Psoas muscle (tissue), 8 donors: ENCODE measurements around the gene SHISAL1. TPM values are rescaled to one million over a fixed set of nuclear protein-coding genes. Genes with fewer than 3 reads are reported as not detected.

Experiments
- ATAC-seq, 4 donors: fragments of 200-7000 bp; cut with Tn5 transposase; one replicate each; pipeline ENCODE4 v1.9.1; 2020; ENCODE audit warnings: moderate library complexity in 3 of 4, mild to moderate bottlenecking in 2 of 4
- DNase-seq, 2 donors: peaks; one replicate each; pipeline ENCODE4 v3.0.0-alpha.2; 2020
- H3K27ac ChIP-seq: fragments of 200-600 bp; one replicate; pipeline ENCODE4 v1.8.0; 2022
- H3K27me3 ChIP-seq, 3 donors: fragments of 200-600 bp in 1 of 3; one replicate each; pipeline versions ENCODE4 v1.6.1 to v1.8.0; 2013 to 2022; ENCODE audit warnings: low read length in 2 of 3, mild to moderate bottlenecking in 2 of 3, moderate library complexity in 1 of 3; ENCODE audit not compliant: insufficient read depth in 3 of 3
- H3K36me3 ChIP-seq, 2 donors: fragments of 200-600 bp in 1 of 2; one replicate each; pipeline versions ENCODE4 v1.6.1 to v1.8.0; 2013 to 2022; ENCODE audit warnings: low read depth in 1 of 2, mild to moderate bottlenecking in 1 of 2, moderate library complexity in 1 of 2; ENCODE audit not compliant: insufficient read depth in 1 of 2
- H3K4me1 ChIP-seq: fragments of 200-600 bp; one replicate; pipeline ENCODE4 v1.8.0; 2022
- H3K4me3 ChIP-seq: fragments of 200-600 bp; one replicate; pipeline ENCODE4 v1.8.0; 2022; ENCODE audit warnings: mild to moderate bottlenecking
- H3K9me3 ChIP-seq: fragments of 200-600 bp; one replicate; pipeline ENCODE4 v1.8.0; 2022
- CTCF ChIP-seq: fragments of 200-600 bp; IDR thresholded peaks from one replicate; pipeline ENCODE4 v1.8.0; 2022; ENCODE audit warnings: antibody characterized with exemption
- WGBS, 3 donors: extraction: QIAGEN DNeasy Blood & Tissue Kit; methylation state at CpG; one replicate each; pipeline versions ENCODE4 v1.1.6 to v1.1.7; 2013; 5-methylcytosine and 5-hydroxymethylcytosine counted together
- intact Hi-C, 2 donors: fragments of 100-400 bp; cut with DNase I; formaldehyde crosslinking; loops; one replicate each; pipeline versions ENCODE4 v1.11.0 to v1.14.2; 2022
- polyA plus RNA-seq, 3 donors: library from polyadenylated mRNA; stranded (reverse); fragments of 200-250 nt; gene quantifications; one replicate each; pipeline ENCODE4 v1.2.3, GENCODE V29; 2013
- total RNA-seq, 4 donors: library from RNA; stranded (reverse); fragmentation: NEBNext Ultra II Directional in 2 of 4; extraction: Animal tissue kit (Norgen Biotek cat#: 25700) in 2 of 4; gene quantifications; one replicate each; pipeline versions ENCODE4 v1.2.1 to v1.2.4, GENCODE V29; 2021 to 2023
- donor health status: healthy with polysubstance abuse.
- donor health status: DM: no; HTN: no; CAD: no; lungs with moderate emphysema.
- donor health status: Bipolar disorder and iron deficiency.
- donor health status: healthy.
- donor health status: DM: yes; HTN: yes; CAD: no.
- donor health status: DM: no; HTN: no; CAD: no.
- donor health status: DM: no; HTN: no; CAD: no.
- donor health status: DM: yes; HTN: yes; CAD: no.

Gene SHISAL1
- total and polyA plus RNA-seq, 7 donors: 0.01 to 0.24 (median 0.06) TPM; not detected in 1

DNA sequence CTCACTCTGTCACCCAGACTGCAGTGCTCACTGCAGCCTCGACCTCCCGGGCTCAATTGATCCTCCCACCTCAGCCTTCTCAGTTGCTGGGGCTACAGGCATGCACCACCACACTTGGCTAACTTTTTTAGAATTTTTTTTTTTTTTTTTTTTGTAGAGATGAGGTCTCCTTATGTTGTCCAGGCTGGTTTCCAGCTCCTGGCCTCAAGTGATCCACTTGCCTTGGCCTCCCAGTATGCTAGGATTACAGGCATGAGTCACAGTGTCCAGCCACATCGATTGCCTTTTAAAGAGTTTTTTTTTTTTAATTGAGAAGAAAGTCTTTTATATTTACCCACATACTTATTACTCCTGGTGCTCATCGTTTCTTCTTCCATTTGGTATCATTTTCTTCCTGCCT is 102.0 kb downstream of the SHISAL1 start:
- intact Hi-C loops: no loop called here
- Histone ChIP-seq H3K9me3 (no peaks in the 10 kb centered on the region), H3K4me3 (no peak overlapping the region), H3K27ac (no peak overlapping the region), H3K27me3 (peaks cover 0 to 4% (median 0%) of the 10 kb centered on the region in 3 donors), H3K36me3 (no peaks in the 10 kb centered on the region), H3K4me1 (peaks cover 6% of the 10 kb centered on the region)
- 66 to 71% (median 68%) methylated on average over 4 of the region's 4 CpGs for WGBS, 3 donors
- DNase-seq (no peak), ATAC-seq (no peak)
- no peak for TF ChIP-seq CTCF

- Histone ChIP-seq H3K36me3 (no peaks in the 10 kb centered on the region), H3K4me1 (peaks cover 6% of the 10 kb centered on the region), H3K4me3 (no peak overlapping the region), H3K27me3 (peaks cover 0 to 2% (median 0%) of the 10 kb centered on the region in 3 donors), H3K27ac (no peak overlapping the region), H3K9me3 (no peaks in the 10 kb centered on the region)
- no peak for TF ChIP-seq CTCF
- no peak for DNase-seq
- ATAC-seq: no peak
- 88 to 96% (median 89%) methylated on average over 3 of the region's 3 CpGs for WGBS, 3 donors
- intact Hi-C loops: no loop called here
Measured at GRCh38 chr22:44209343-44209742, 103.4 kb downstream of the SHISAL1 start.

GRCh38 chr22:44207981-44208317 is 104.8 kb downstream of the SHISAL1 start:
- Histone ChIP-seq H3K4me3 (no peak overlapping the region), H3K9me3 (no peaks in the 10 kb centered on the region), H3K36me3 (no peaks in the 10 kb centered on the region), H3K4me1 (peaks cover 6% of the 10 kb centered on the region), H3K27ac (no peak overlapping the region), H3K27me3 (peaks cover 0 to 2% (median 0%) of the 10 kb centered on the region in 3 donors)
- DNase-seq (no peak), ATAC-seq (no peak)
- 73 to 81% (median 73%) methylated on average over 4 of the region's 4 CpGs for WGBS, 3 donors
- TF ChIP-seq CTCF: no peak
- intact Hi-C loops: no loop called here

- Histone ChIP-seq H3K36me3 (no peaks in the 10 kb centered on the region), H3K4me1 (peaks cover 3% of the 10 kb centered on the region), H3K4me3 (no peak overlapping the region), H3K27me3 (peaks cover 0 to 2% (median 2%) of the 10 kb centered on the region in 3 donors), H3K27ac (no peak overlapping the region), H3K9me3 (no peaks in the 10 kb centered on the region)
- DNase-seq (no peak), ATAC-seq (no peak)
- WGBS, 3 donors: 80 to 91% (median 86%) methylated on average over 12 to 16 of the region's 16 CpGs
- no peak for TF ChIP-seq CTCF
- intact Hi-C loops: no loop called here
Measured at GRCh38 chr22:44207173-44207980, 105.4 kb downstream of the SHISAL1 start.

GRCh38 chr22:44206696-44207095 is 106.1 kb downstream of the SHISAL1 start:
- Histone ChIP-seq H3K4me1 (no peaks in the 10 kb centered on the region), H3K36me3 (no peaks in the 10 kb centered on the region), H3K27ac (no peak overlapping the region), H3K9me3 (no peaks in the 10 kb centered on the region), H3K27me3 (peaks cover 0 to 8% (median 2%) of the 10 kb centered on the region in 3 donors), H3K4me3 (no peak overlapping the region)
- intact Hi-C loops: no loop called here
- WGBS, 3 donors: 62 to 68% (median 64%) methylated on average over 8 of the region's 8 CpGs
- no peak for ATAC-seq
- DNase-seq: no peak
- no peak for TF ChIP-seq CTCF
